A549 (cell line): ENCODE data around the gene KEAP1. TPM values are rescaled to one million over a fixed set of nuclear protein-coding genes. Genes with fewer than 3 reads are reported as not detected.

Experiments used
- ATAC-seq, 2 experiments: fragments of 200-7000 bp in 1 of 2; fragments of >200 bp in 1 of 2; cut with Nextera tagmentation in 1 of 2; cut with Tn5 transposase in 1 of 2; 3 replicates each; pipeline versions ENCODE4 v1.8.0 to v1.9.1; 2018 to 2020; ENCODE audit warnings: mild to moderate bottlenecking in 1 of 2, moderate library complexity in 1 of 2
- CTCF ChIA-PET: fragments of 300-600 bp; sonication (Branson Sonifier 250); formaldehyde crosslinking; extraction: SDS; loops from one replicate; lab custom pipeline; 2021; ENCODE audit warnings: antibody characterized with exemption, inconsistent platforms; lab: Yijun Ruan, JAX
- POLR2A ChIA-PET: fragments of 350-600 bp; formaldehyde crosslinking; extraction: SDS; loops from one replicate; lab custom pipeline; 2021; ENCODE audit warnings: antibody characterized with exemption, inconsistent platforms; lab: Yijun Ruan, JAX
- DNase-seq, 2 experiments: peaks; one replicate each; pipeline versions ENCODE4 v3.0.0 to v3.0.0-alpha.2; 2011 to 2016; ENCODE audit warnings: low read depth in 1 of 2, low spot score in 1 of 2
- FAIRE-seq: peaks from 2 replicates; lab custom pipeline; 2011; peaks lifted over from hg19 to GRCh38; lab: Jason Lieb, UNC
- H3K27ac ChIP-seq, 2 experiments: fragments of >200 bp; sonication (Bioruptor Twin); formaldehyde crosslinking; 3 replicates each; pipeline ENCODE4 v1.5.1; 2016 to 2017
- H3K4me1 ChIP-seq: fragments of >200 bp; sonication (Bioruptor Twin); formaldehyde crosslinking; 3 replicates; pipeline ENCODE4 v1.6.1; 2016
- H3K4me2 ChIP-seq: fragments of >200 bp; sonication (Bioruptor Twin); formaldehyde crosslinking; 3 replicates; pipeline ENCODE4 v1.6.1; 2016
- H3K4me3 ChIP-seq: fragments of >200 bp; sonication (Bioruptor Twin); formaldehyde crosslinking; 3 replicates; pipeline ENCODE4 v1.5.1; 2016
- H3K9me3 ChIP-seq: fragments of >200 bp; sonication (Bioruptor Twin); formaldehyde crosslinking; 3 replicates; pipeline ENCODE4 v1.6.1; 2016
- BHLHE40 ChIP-seq: IDR thresholded peaks from 2 replicates; pipeline ENCODE4 v1.6.1; 2012; ENCODE audit warnings: low read depth, low read length, inconsistent platforms
- CBX2 ChIP-seq: fragments of 200-600 bp; sonication (generic); IDR thresholded peaks from 2 replicates; pipeline ENCODE4 v1.6.1; 2016; ENCODE audit warnings: low read depth, mild to moderate bottlenecking, borderline replicate concordance
- CBX8 ChIP-seq: fragments of 200-600 bp; sonication (generic); IDR thresholded peaks from 2 replicates; pipeline ENCODE4 v1.6.1; 2016
- CHD2 ChIP-seq: fragments of 150-350 bp; IDR thresholded peaks from 2 replicates; pipeline ENCODE4 v1.6.1; 2014; ENCODE audit warnings: low read length; ENCODE audit not compliant: partially characterized antibody
- CHD4 ChIP-seq: fragments of 200-600 bp; sonication (generic); IDR thresholded peaks from 2 replicates; pipeline ENCODE4 v1.6.1; 2016; ENCODE audit warnings: antibody characterized with exemption, mild to moderate bottlenecking, borderline replicate concordance
- EHF ChIP-seq: fragments of 250-450 bp; sonication (Bioruptor Pico); IDR thresholded peaks from 2 replicates; pipeline ENCODE4 v1.5.0; 2020; ENCODE audit warnings: mild to moderate bottlenecking
- EP300 ChIP-seq, 2 experiments: fragments of >200 bp; sonication (Bioruptor Twin); formaldehyde crosslinking; IDR thresholded peaks; 2 replicates in 1 of 2; 3 replicates in 1 of 2; pipeline ENCODE4 v1.6.1; 2016 to 2017
- ESRRA ChIP-seq: fragments of 150-350 bp; IDR thresholded peaks from 2 replicates; pipeline ENCODE4 v1.6.1; 2014; ENCODE audit warnings: mild to moderate bottlenecking, low read length, borderline replicate concordance
- FOSB ChIP-seq: fragments of 250-450 bp; sonication (Bioruptor Pico); IDR thresholded peaks from 2 replicates; pipeline ENCODE4 v1.5.0; 2020; ENCODE audit warnings: mild to moderate bottlenecking, moderate library complexity
- FOSL2 ChIP-seq, 2 experiments: fragments of 450-650 bp in 1 of 2; fragments of >200 bp in 1 of 2; sonication (Bioruptor Twin) in 1 of 2; formaldehyde crosslinking; IDR thresholded peaks; 2 replicates each; pipeline versions ENCODE4 v1.5.0 to v1.6.1; 2016 to 2020; ENCODE audit warnings: mild to moderate bottlenecking in 1 of 2, moderate library complexity in 1 of 2
- HEYL ChIP-seq: fragments of 250-450 bp; sonication (Bioruptor Pico); IDR thresholded peaks from 2 replicates; pipeline ENCODE4 v1.8.0; 2021; ENCODE audit warnings: mild to moderate bottlenecking, moderate library complexity
- MAFK ChIP-seq: fragments of 450-650 bp; IDR thresholded peaks from 2 replicates; pipeline ENCODE4 v1.6.1; 2014; ENCODE audit not compliant: partially characterized antibody
- NFE2L2 ChIP-seq: fragments of 150-350 bp; conservative IDR thresholded peaks from 2 replicates; pipeline ENCODE4 v1.6.1; 2014; ENCODE audit warnings: low read length
- POLR2A ChIP-seq: IDR thresholded peaks from 2 replicates; pipeline ENCODE4 v1.6.1; 2012; ENCODE audit warnings: mild to moderate bottlenecking, low read length
- RAD21 ChIP-seq, 2 experiments: fragments of >200 bp in 1 of 2; sonication (Bioruptor Twin) in 1 of 2; formaldehyde crosslinking in 1 of 2; IDR thresholded peaks in 1 of 2; conservative IDR thresholded peaks in 1 of 2; 2 replicates in 1 of 2; 3 replicates in 1 of 2; pipeline ENCODE4 v1.6.1; 2012 to 2018; ENCODE audit warnings: inconsistent platforms in 1 of 2
- RARB ChIP-seq: fragments of 250-450 bp; sonication (Bioruptor Pico); IDR thresholded peaks from 2 replicates; pipeline ENCODE4 v1.8.0; 2021; ENCODE audit warnings: mild to moderate bottlenecking, moderate library complexity
- SREBF2 ChIP-seq: fragments of 450-650 bp; IDR thresholded peaks from 2 replicates; pipeline ENCODE4 v1.6.1; 2014; ENCODE audit warnings: mild to moderate bottlenecking, moderate library complexity
- ZSCAN20 ChIP-seq: fragments of 250-450 bp; sonication (Bioruptor Pico); IDR thresholded peaks from 2 replicates; pipeline ENCODE4 v1.8.0; 2022; ENCODE audit warnings: mild to moderate bottlenecking, moderate library complexity
- WGBS: methylation state at CpG from one replicate; pipeline ENCODE4 v1.1.6; 2017; ENCODE audit errors: missing lambda C conversion rate; 5-methylcytosine and 5-hydroxymethylcytosine counted together
- polyA plus RNA-seq, 4 experiments: library from polyadenylated mRNA; depleted of rRNA in 3 of 4; stranded (reverse); fragments of >200 nt; fragmentation: RNase III in 1 of 4; extraction: RNeasy Plus Mini Kit Qiagen cat#74134 plus additional on column Dnase treatment in 1 of 4; gene quantifications; 2 replicates in 3 of 4; 3 replicates in 1 of 4; pipeline ENCODE4 v1.2.3, GENCODE V29; 2011 to 2017
- TF ChIP-seq, protein P1 (sequence below): fragments of 450-650 bp; IDR thresholded peaks from 2 replicates; pipeline ENCODE4 v1.6.1; 2014; ENCODE audit warnings: antibody characterized with exemption
- TF ChIP-seq, protein P2 (sequence below): fragments of 250-450 bp; sonication (Bioruptor Pico); IDR thresholded peaks from 2 replicates; pipeline ENCODE4 v1.5.0; 2020; ENCODE audit warnings: low read depth, mild to moderate bottlenecking, moderate library complexity
- TF ChIP-seq, protein P3 (sequence below): fragments of >200 bp; sonication (Bioruptor Twin); formaldehyde crosslinking; IDR thresholded peaks from 3 replicates; pipeline ENCODE4 v1.5.1; 2016
- TF ChIP-seq, protein P4 (sequence below): IDR thresholded peaks from 2 replicates; pipeline ENCODE4 v1.6.1; 2012; ENCODE audit warnings: low read depth, borderline replicate concordance
- TF ChIP-seq, protein P5 (sequence below): fragments of 150-350 bp; IDR thresholded peaks from 2 replicates; pipeline ENCODE4 v1.6.1; 2014; ENCODE audit warnings: low read depth, mild to moderate bottlenecking, low read length

KEAP1 gene
- polyA plus RNA-seq, 2 of the 4 experiments (the other 2 are of a cell fraction) = 49.3 to 67.7 TPM

DNA sequence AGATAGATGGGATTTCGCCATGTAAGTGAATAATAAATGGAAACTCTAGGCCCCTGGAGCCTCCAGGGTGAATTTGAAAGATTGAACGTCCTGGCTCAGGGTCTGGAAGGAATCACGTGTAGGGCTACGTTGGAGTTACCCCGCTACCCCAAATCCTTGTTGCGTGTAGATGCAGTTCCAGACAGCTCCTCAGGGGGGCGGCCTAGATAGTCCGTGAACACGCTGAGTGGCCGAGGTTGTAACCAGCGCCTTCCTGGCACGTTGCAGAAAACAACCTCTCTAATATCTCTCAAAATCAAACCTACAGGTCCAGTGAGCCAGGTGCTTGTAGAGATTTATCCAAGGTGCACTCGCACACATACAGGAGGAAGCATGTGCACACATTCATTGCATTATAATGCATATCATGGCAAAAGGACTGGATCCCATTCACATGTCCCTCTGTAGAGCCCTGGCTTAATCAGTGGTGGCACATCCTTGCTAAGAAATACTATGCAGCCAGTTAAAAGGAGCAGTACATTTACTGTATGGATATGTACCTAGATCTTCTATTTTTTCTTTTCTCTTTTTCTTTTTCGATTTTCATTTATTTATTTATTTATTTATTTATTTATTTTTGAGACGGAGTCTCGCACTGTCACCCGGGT lies 2.5 kb upstream of the KEAP1 start:
- no peak overlapping the region for H3K4me2 ChIP-seq
- DNase-seq = peak; percentile 44 to 77
- FAIRE-seq = no peak
- ATAC-seq = peak in 1 of 2 experiments; percentile 17; a peak in 2 of 6 replicates
- TF ChIP-seq SREBF2 (no peak), BHLHE40 (no peak), ESRRA (no peak), EP300 (IDR thresholded peaks at IDR 0.05) (no peak), NFE2L2 (no peak), EHF (CRISPR knock-in tag) (no peak), ZSCAN20 (CRISPR knock-in tag) (no peak), POLR2A (no peak), FOSL2 (IDR thresholded peaks at IDR 0.05) (no peak), FOSL2 (CRISPR knock-in tag; IDR thresholded peaks at IDR 0.05) (no peak), CHD4 (no peak), MAFK (no peak), RAD21 (conservative IDR thresholded peaks at IDR 0.05 in 1 of 2, IDR thresholded peaks at IDR 0.05 in 1 of 2) (peak; percentile 21 to 42; a peak in 2 of 5 replicates), RARB (CRISPR knock-in tag) (no peak), CHD2 (no peak), CBX2 (no peak), CBX8 (no peak), FOSB (CRISPR knock-in tag) (no peak), HEYL (CRISPR knock-in tag) (no peak)
- TF ChIP-seq, protein P1, sequence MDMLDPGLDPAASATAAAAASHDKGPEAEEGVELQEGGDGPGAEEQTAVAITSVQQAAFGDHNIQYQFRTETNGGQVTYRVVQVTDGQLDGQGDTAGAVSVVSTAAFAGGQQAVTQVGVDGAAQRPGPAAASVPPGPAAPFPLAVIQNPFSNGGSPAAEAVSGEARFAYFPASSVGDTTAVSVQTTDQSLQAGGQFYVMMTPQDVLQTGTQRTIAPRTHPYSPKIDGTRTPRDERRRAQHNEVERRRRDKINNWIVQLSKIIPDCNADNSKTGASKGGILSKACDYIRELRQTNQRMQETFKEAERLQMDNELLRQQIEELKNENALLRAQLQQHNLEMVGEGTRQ = 0 out of 2 replicates have a peak, but pooled peaks have one; percentile 14
- TF ChIP-seq, protein P2, sequence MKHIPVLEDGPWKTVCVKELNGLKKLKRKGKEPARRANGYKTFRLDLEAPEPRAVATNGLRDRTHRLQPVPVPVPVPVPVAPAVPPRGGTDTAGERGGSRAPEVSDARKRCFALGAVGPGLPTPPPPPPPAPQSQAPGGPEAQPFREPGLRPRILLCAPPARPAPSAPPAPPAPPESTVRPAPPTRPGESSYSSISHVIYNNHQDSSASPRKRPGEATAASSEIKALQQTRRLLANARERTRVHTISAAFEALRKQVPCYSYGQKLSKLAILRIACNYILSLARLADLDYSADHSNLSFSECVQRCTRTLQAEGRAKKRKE (CRISPR knock-in tag) = no peak
- TF ChIP-seq, protein P3, sequence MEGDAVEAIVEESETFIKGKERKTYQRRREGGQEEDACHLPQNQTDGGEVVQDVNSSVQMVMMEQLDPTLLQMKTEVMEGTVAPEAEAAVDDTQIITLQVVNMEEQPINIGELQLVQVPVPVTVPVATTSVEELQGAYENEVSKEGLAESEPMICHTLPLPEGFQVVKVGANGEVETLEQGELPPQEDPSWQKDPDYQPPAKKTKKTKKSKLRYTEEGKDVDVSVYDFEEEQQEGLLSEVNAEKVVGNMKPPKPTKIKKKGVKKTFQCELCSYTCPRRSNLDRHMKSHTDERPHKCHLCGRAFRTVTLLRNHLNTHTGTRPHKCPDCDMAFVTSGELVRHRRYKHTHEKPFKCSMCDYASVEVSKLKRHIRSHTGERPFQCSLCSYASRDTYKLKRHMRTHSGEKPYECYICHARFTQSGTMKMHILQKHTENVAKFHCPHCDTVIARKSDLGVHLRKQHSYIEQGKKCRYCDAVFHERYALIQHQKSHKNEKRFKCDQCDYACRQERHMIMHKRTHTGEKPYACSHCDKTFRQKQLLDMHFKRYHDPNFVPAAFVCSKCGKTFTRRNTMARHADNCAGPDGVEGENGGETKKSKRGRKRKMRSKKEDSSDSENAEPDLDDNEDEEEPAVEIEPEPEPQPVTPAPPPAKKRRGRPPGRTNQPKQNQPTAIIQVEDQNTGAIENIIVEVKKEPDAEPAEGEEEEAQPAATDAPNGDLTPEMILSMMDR = peak; percentile 42
- TF ChIP-seq, protein P4, sequence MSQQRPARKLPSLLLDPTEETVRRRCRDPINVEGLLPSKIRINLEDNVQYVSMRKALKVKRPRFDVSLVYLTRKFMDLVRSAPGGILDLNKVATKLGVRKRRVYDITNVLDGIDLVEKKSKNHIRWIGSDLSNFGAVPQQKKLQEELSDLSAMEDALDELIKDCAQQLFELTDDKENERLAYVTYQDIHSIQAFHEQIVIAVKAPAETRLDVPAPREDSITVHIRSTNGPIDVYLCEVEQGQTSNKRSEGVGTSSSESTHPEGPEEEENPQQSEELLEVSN = no peak
- TF ChIP-seq, protein P5, sequence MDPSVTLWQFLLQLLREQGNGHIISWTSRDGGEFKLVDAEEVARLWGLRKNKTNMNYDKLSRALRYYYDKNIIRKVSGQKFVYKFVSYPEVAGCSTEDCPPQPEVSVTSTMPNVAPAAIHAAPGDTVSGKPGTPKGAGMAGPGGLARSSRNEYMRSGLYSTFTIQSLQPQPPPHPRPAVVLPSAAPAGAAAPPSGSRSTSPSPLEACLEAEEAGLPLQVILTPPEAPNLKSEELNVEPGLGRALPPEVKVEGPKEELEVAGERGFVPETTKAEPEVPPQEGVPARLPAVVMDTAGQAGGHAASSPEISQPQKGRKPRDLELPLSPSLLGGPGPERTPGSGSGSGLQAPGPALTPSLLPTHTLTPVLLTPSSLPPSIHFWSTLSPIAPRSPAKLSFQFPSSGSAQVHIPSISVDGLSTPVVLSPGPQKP = no peak
- H3K4me1 ChIP-seq = peaks cover 25% of the 10 kb centered on the region
- H3K9me3 ChIP-seq = no peaks in the 10 kb centered on the region
- POLR2A ChIA-PET = interaction anchor here (1.0 kb wide), 1 partner anchor 13 kb away, joined by 13 read pairs; no protein-coding TSS in a partner anchor
- no peak overlapping the region for H3K4me3 ChIP-seq
- CTCF ChIA-PET = interaction anchor here (0.7 to 2.1 kb wide), 9 partner anchors 11 to 138 kb away, joined by 3 to 11 read pairs (median 6); partner anchors contain the start of genes KRI1 and S1PR5
- WGBS = 40% methylated on average over 17 of the region's 17 CpGs
- H3K27ac ChIP-seq = no peak overlapping the region
